ENCODE measurements around the gene TNRC6B. TPM values are rescaled to one million over a fixed set of nuclear protein-coding genes. Genes with fewer than 3 reads are reported as not detected.

TNRC6B gene
- total and polyA plus RNA-seq, 2 of the 13 experiments (the other 11 are each of a cell fraction or from before 2014, with no cell fraction given), result 8.9 to 13.2 TPM

DNA sequence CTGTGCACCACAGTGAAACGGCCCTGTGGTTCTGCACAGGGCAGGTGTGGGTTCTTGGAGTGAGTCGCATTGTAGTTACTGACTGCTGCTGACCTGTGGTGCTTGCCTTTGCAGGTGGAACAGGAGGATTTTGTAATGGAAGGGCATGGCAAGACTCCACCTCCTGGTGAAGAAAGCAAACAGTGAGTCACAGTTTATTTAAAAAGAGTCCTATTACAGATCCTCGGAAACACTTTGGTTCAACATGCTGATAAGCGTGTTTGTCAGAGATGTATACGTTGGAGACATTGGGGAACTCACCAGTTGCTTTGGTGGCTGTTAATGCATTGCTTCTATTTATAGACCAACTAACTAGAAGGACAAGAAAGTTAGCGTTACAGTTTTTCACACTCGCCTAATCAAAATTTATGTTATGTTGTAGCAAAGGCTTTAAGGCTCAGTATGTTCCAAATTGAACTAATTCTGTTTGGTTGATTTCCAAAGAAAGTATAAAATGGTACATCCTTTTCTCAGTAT, 21.7 kb upstream of the TNRC6B start (continued):
- TF ChIP-seq ZNF136 (CRISPR knock-in tag; IDR thresholded peaks at IDR 0.05; ENCODE audit: low read depth) (peak; percentile 41; the same call in 1 of the 2 replicates), GZF1 (CRISPR knock-in tag; IDR thresholded peaks at IDR 0.05) (no peak), TSC22D2 (CRISPR knock-in tag; IDR thresholded peaks at IDR 0.05; ENCODE audit: borderline replicate concordance) (no peak), SRY (CRISPR knock-in tag; IDR thresholded peaks at IDR 0.05) (no peak), NR1H2 (CRISPR knock-in tag; IDR thresholded peaks at IDR 0.05; ENCODE audit: borderline replicate concordance, low read depth) (no peak), ZNF563 (CRISPR knock-in tag; IDR thresholded peaks at IDR 0.05) (no peak), ZNF282 (IDR thresholded peaks at IDR 0.05; ENCODE audit: partially characterized antibody) (no peak), NONO (IDR thresholded peaks at IDR 0.05) (no peak), NONO (CRISPR knock-in tag; conservative IDR thresholded peaks at IDR 0.05) (peak; percentile 52; the same call in 1 of the 2 replicates), DMAP1 (CRISPR knock-in tag; IDR thresholded peaks at IDR 0.05) (no peak), KDM3A (CRISPR knock-in tag; IDR thresholded peaks at IDR 0.05; ENCODE audit: low read depth) (0 out of 2 replicates have a peak, but pooled peaks have one; percentile 58), ZNF543 (CRISPR knock-in tag; IDR thresholded peaks at IDR 0.05) (0 out of 2 replicates have a peak, but pooled peaks have one; percentile 19), CHD2 (IDR thresholded peaks at IDR 0.05; ENCODE audit: low read depth, low read length) (no peak), NFKBIZ (CRISPR knock-in tag; IDR thresholded peaks at IDR 0.05) (peak; percentile 43; the same call in 1 of the 2 replicates), KAT2B (IDR thresholded peaks at IDR 0.05; ENCODE audit: borderline replicate concordance, low read depth, low read length) (no peak), PRDM4 (CRISPR knock-in tag; IDR thresholded peaks at IDR 0.05; ENCODE audit: borderline replicate concordance) (no peak), STAT5B (CRISPR knock-in tag; IDR thresholded peaks at IDR 0.05) (0 out of 2 replicates have a peak, but pooled peaks have one; percentile 34)
- TF ChIP-seq, protein P1, sequence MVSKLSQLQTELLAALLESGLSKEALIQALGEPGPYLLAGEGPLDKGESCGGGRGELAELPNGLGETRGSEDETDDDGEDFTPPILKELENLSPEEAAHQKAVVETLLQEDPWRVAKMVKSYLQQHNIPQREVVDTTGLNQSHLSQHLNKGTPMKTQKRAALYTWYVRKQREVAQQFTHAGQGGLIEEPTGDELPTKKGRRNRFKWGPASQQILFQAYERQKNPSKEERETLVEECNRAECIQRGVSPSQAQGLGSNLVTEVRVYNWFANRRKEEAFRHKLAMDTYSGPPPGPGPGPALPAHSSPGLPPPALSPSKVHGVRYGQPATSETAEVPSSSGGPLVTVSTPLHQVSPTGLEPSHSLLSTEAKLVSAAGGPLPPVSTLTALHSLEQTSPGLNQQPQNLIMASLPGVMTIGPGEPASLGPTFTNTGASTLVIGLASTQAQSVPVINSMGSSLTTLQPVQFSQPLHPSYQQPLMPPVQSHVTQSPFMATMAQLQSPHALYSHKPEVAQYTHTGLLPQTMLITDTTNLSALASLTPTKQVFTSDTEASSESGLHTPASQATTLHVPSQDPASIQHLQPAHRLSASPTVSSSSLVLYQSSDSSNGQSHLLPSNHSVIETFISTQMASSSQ (IDR thresholded peaks at IDR 0.05; ENCODE audit: low read depth), result 0 out of 2 replicates have a peak, but pooled peaks have one; percentile 10
- TF ChIP-seq, protein P1 (CRISPR knock-in tag; IDR thresholded peaks at IDR 0.05; ENCODE audit: borderline replicate concordance), result no peak
- TF ChIP-seq, protein P2, sequence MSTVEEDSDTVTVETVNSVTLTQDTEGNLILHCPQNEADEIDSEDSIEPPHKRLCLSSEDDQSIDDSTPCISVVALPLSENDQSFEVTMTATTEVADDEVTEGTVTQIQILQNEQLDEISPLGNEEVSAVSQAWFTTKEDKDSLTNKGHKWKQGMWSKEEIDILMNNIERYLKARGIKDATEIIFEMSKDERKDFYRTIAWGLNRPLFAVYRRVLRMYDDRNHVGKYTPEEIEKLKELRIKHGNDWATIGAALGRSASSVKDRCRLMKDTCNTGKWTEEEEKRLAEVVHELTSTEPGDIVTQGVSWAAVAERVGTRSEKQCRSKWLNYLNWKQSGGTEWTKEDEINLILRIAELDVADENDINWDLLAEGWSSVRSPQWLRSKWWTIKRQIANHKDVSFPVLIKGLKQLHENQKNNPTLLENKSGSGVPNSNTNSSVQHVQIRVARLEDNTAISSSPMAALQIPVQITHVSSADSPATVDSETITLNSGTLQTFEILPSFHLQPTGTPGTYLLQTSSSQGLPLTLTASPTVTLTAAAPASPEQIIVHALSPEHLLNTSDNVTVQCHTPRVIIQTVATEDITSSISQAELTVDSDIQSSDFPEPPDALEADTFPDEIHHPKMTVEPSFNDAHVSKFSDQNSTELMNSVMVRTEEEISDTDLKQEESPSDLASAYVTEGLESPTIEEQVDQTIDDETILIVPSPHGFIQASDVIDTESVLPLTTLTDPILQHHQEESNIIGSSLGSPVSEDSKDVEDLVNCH (CRISPR knock-in tag; IDR thresholded peaks at IDR 0.05), result no peak
- TF ChIP-seq, protein P3, sequence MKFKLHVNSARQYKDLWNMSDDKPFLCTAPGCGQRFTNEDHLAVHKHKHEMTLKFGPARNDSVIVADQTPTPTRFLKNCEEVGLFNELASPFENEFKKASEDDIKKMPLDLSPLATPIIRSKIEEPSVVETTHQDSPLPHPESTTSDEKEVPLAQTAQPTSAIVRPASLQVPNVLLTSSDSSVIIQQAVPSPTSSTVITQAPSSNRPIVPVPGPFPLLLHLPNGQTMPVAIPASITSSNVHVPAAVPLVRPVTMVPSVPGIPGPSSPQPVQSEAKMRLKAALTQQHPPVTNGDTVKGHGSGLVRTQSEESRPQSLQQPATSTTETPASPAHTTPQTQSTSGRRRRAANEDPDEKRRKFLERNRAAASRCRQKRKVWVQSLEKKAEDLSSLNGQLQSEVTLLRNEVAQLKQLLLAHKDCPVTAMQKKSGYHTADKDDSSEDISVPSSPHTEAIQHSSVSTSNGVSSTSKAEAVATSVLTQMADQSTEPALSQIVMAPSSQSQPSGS (CRISPR knock-in tag; IDR thresholded peaks at IDR 0.05), result peak; percentile 88
